Esophagus muscularis mucosa (tissue), 4 donors: ENCODE measurements around the gene SMAD9.

Experiments
- EP300 ChIP-seq: sonication (generic); formaldehyde crosslinking; IDR thresholded peaks from one replicate; pipeline ENCODE4 v1.6.1; 2017; ENCODE audit warnings: antibody characterized with exemption
- POLR2A ChIP-seq: fragments of 450-650 bp; IDR thresholded peaks from one replicate; pipeline ENCODE4 v1.6.1; 2017; ENCODE audit warnings: antibody characterized with exemption, moderate library complexity, mild to moderate bottlenecking, low read depth
- POLR2AphosphoS5 ChIP-seq, 2 donors: sonication (generic); formaldehyde crosslinking; IDR thresholded peaks; one replicate each; pipeline ENCODE4 v1.6.1; 2017; ENCODE audit warnings: antibody characterized with exemption in 2 of 2
- TF ChIP-seq, protein P1 (sequence below), 3 experiments: fragments of 200-600 bp in 2 of 3; fragments of 450-650 bp in 1 of 3; sonication (generic) in 2 of 3; IDR thresholded peaks; one replicate each; pipeline ENCODE4 v1.5.1; 2017 to 2019; ENCODE audit warnings: antibody characterized with exemption in 3 of 3, mild to moderate bottlenecking in 2 of 3, moderate library complexity in 1 of 3

DNA sequence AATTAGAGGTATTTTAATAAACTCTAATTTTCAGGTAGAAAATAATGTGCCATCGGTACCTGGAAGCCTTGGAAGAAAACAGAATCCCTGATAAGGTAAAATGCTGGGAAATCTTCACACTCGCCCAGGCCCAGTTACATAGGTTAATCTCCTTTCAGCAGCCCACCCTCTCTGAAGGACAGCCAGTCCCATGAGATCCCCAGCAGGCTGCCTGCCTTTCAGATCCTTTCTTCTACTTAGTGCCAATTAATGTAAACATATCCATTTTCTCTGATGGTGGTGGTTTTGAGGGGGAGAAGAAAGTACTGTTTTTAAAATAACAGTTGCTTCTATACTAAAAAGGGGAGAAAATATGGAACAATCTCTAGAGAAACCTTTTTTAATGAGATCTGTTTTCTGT is 12.2 kb downstream of the SMAD9 start:
- TF ChIP-seq POLR2AphosphoS5 (IDR thresholded peaks at IDR 0.05) (no peak), POLR2A (no peak), EP300 (no peak)
- TF ChIP-seq, protein P1, sequence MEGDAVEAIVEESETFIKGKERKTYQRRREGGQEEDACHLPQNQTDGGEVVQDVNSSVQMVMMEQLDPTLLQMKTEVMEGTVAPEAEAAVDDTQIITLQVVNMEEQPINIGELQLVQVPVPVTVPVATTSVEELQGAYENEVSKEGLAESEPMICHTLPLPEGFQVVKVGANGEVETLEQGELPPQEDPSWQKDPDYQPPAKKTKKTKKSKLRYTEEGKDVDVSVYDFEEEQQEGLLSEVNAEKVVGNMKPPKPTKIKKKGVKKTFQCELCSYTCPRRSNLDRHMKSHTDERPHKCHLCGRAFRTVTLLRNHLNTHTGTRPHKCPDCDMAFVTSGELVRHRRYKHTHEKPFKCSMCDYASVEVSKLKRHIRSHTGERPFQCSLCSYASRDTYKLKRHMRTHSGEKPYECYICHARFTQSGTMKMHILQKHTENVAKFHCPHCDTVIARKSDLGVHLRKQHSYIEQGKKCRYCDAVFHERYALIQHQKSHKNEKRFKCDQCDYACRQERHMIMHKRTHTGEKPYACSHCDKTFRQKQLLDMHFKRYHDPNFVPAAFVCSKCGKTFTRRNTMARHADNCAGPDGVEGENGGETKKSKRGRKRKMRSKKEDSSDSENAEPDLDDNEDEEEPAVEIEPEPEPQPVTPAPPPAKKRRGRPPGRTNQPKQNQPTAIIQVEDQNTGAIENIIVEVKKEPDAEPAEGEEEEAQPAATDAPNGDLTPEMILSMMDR (IDR thresholded peaks at IDR 0.05): no peak
